HK-2 (cell line): ENCODE results near the gene PRR35.

Experiments
- DNase-seq: peaks from one replicate; pipeline ENCODE4 v3.0.0-alpha.2; 2018; ENCODE audit not compliant: unreplicated experiment

Gene PRR35

DNA sequence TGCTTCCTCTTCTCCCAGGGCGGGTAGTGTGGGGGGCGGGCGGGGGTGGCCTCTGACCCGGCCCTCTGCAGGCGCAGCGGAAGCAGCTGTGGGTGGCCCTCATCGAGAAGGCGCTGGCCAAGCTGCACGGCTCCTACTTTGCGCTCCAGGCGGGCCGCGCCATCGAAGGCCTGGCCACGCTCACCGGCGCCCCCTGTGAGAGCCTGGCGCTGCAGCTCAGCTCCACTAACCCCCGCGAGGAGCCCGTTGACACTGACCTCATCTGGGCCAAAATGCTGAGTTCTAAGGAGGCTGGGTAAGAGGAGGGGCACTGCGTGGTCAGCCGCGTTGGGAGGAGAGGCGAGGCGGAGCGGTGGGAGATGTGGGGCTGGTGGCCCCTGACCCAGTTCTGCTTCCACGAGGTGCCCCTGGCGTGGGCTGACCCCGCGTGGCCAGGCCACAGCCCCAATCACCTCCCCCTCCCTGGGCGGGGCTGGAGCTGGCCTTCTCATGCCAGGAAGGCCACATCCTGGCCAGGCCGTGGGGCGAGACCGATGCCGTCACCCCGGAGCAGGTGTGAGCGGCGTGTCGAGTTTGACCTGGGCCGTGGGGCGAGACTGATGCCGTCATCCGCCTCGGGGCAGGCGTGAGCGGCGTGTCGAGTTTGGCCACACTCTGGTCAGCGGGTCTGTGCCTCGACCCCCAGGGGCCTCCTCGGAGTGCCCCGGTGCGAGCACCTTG is 10.5 kb upstream of the PRR35 start:
- no peak for DNase-seq

GRCh38 chr16:551210-551609 is 9.0 kb upstream of the PRR35 start:
- DNase-seq = no peak

DNA sequence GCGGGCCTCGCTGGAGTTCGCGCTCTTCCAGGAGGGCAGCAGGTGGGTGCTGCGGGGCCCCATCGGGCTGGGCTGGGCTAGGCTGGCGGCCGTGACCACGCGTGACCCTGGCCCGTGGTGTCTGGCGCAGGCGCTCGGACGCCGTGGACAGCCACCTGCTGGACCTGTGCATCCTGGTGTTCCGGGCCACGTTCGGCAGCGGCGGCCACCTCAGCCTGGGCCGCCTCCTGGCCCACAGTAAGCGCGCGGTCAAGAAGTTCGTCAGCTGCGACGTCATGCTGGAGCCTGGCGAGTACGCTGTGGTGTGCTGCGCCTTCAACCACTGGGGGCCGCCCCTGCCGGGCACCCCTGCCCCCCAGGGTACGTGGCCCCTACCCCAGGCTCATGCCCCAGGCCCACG is 8.0 kb upstream of the PRR35 start:
- DNase-seq = no peak

DNA sequence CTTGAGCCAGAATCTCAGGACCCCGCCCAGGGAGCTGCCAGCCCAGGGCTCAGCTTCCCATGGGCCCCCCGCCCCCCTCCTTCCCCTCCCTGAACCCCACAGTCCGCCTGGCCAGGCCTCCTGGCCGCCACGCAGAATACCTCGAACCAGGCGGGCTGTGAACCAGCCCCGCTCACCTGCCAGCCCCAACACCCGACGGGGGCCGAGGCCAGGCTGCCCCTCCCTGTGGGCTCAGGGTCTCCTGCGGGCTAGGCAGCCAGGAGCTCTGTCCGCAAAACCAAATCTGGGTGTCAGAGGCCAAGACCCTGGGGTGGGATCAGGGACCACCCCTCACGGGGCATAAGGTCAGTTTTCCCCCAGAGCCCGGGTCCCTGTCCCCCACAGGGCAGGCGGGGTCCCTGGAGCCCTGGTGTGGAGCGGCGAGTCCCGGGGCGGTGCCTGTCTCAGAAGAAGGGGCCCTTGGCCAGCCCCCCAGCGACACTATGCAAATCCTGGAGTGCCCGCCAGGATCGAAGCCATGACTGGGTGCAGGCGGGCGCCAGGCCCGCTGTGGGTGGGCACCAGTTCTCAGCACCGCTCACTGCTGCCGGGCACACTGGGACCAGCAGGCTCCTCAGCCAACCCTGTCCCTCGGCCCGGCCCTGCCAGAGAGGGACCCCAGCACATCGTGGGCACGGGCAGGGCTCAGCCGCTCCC is 6.4 kb upstream of the PRR35 start:
- DNase-seq = no peak

- DNase-seq = no peak
Measured at GRCh38 chr16:554297-554621, 5.9 kb upstream of the PRR35 start.

DNA sequence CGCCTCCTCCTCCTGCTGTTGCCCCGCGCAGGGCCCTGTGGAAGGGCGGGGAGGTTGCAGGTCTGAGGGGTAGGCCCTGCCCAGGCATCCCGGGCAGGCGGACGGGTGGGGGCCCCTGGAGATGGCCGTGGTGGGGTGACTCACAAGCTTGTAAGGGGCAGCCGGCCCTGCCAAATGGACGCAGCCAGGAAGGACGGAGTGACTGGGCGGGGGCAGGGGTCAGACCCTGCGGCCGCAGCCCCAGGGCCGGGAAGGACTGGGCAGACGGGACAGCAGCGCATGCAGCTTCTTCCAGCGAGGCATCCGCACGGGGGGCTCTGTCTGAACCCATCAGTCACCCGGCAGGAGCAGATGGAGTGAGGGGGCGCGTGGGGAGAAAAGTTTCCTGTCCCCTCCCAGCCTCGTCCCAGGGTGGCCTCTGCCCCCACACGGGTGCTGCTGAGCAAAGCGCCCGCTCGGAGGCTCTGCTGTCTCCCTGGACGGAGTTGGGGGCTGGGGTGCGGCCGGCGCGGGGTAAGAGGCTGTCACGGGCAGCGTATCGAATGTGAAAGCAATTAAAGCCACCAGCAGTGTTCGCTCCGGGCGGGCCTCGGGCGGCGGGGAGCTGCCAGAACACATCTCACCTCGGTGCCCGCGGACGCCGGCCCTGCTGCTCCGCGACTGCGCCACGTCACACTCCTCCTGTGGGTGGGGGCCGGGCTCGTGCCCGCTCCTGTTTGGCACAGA is 5.4 kb upstream of the PRR35 start:
- DNase-seq = no peak

GRCh38 chr16:555528-556473 is 4.4 kb upstream of the PRR35 start:
- no peak for DNase-seq

DNA sequence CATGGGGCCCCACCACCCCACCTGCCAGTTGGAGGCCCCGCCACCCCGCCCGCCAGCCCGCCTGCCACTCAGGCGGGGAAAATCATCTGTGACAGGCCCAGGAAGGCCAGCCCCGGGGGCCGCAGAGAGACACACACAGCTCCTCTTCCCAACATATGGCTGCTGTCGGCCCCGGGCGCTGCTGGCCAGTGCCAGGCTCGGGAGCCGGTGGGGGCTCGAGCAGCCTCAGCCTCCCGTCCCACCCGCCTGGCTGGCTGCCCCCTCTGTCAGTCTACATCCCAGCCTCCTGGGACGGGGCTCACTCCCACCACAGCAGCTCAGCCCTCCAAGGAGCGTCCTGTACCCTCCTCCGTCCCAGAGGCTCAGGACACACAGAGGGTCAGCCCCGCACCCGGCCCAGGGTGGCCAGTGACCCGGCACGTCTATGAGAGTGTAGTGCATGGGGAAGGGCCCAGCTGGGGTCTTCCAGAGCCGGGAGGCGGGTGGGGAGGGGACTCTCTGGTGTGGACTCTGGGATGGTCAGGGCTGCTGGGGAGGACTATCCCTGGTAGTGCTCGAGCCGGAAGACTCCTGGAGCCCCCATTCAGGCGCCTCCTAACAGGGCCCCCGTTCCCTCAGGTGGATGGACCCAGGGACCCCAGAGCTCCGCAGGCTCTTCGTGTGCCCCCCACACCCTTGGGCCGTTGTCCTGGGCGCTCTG is 3.6 kb upstream of the PRR35 start:
- DNase-seq = no peak

- DNase-seq = no peak
Measured at GRCh38 chr16:557463-558297, 2.5 kb upstream of the PRR35 start.

- DNase-seq = no peak
Measured at GRCh38 chr16:558298-559020, 1.7 kb upstream of the PRR35 start.

GRCh38 chr16:559021-559380 is 1.2 kb upstream of the PRR35 start:
- no peak for DNase-seq

DNA sequence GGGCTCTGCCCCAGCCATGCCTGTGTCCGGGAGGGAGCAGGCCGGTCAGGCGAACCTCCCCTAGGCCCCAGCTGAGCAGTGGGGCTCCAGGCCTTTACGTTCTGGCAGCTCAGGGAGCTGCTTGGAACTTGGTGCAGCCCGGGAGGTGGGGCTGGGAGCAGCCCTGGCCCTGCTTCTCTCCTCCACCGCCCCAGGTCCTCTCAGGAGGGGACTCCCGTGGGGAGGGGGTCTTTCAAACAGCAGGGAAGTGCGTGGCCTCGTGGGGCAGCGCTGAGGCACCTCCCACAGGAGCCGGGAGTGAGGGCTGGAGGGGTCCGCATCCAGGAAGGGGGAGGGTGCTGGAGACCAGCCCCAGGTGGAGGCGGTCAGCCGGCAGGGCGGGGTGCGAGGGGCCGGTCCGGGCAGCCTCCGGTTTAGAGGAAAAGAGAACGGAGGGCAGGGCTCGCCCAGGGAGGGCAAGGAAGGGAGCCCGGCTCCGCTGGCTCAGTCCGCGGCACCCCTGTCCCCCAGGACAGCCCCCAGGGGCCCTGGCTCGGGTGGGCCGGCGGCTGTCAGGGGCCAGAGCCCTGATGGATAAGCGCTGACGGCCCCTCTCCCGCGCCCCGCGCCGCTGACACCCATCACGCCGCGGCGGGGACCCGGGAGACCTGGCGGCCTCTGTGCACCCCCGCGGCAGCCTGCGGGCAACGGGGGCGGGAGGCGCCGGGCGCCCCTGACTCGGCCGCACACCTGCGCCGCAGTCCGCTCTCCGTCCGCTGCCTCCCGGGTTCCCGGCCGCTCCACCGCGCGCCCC is 587 bp upstream of the PRR35 start:
- no peak for DNase-seq

DNA sequence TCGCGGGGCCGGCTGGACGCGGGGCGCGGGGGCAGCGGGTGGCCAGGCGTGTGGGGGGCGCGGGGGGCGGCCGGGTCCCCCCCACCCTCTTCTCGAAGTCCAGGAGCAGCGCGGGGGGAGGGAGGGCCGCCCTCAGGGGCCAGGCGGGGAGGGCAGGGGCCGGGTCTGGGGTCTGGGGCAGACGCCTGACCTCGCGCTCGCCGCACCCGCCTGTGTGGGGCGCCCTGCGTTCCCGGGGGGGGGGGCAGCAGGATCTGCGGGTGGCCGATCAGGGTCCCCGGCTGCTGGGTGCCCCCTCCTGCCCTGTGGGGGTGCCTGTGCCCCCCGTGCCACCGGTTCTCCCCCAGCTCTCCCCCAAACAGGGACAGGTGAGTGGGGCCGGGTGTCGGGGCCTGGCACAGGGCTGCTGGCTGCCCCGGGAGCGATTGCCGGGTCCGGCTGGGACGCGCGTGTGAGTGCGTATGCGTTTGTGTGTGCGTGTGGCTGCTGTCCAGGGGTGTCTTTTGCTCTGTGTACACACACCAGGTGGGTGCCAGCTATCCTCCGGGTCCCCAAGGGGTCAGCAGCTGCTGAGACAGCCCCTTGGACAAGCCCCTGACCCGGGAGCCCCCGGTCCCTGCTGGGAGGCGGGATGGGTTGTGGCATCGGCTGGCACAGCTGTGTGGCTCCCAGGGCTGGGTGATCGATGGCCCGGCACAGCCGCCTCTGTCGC is 663 bp downstream of the PRR35 start:
- no peak for DNase-seq

DNA sequence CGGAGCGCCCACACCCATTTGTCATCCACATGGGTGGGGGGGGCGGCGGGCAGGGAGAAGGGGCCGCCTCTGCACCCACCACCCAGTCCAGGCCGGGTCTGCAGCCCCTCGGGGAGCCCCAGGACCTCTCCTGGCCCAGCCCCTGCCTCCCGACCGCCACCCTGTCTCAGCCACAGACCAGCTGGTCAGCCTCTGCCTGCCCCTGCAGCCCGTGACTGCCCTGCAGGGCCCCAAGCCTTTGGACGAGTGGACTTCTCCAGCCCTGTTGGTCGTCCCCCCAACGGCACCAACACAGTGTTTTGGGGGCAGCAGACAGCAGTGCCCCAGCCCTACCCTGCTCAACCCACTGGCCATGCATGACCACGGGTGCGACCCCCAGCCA is 1.2 kb downstream of the PRR35 start:
- no peak for DNase-seq

DNA sequence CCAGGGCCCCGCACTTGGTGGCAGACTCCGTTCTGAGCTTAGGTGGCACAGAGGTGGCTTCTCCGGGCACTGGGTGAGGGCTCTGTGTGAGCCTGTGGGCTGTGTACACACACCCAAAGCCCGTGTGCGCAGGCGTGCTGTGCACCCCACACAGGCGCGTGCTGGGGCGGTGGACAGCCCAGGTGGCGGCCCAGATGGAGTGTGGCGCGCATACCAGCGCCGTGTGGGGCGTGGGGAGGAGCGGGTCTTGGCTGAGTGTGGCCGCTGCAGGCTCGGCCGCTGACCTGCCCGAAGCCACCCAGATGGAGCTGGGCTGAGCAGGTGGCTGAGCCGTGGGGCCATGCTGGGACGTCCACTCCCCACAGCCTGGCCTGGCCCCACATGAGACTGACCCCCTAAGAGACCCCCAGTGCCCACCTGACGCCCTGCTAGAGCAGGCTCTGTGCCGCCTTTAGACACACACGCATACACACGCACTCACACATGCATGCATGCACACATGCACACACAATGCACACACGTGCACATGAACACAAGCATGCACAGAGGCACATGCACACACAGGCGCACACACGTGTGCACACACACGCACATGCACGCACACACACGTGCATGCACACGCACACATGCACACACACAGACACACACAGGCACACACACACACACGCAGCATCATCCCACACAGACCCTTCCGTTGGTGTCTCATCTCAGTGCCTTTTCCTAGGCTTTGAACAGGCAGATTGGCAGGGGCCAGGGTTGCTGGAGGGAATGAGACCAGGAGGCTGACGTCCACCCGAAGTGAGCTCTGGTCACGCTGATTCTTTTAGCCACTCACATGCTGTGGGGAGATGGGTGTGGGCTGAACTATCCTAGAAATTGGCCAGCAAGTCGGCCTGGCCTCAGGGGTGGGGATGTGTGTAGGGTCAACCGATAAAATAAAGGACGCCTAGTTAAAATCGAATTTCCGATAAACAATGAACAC is 2.1 kb downstream of the PRR35 start:
- DNase-seq = no peak

DNA sequence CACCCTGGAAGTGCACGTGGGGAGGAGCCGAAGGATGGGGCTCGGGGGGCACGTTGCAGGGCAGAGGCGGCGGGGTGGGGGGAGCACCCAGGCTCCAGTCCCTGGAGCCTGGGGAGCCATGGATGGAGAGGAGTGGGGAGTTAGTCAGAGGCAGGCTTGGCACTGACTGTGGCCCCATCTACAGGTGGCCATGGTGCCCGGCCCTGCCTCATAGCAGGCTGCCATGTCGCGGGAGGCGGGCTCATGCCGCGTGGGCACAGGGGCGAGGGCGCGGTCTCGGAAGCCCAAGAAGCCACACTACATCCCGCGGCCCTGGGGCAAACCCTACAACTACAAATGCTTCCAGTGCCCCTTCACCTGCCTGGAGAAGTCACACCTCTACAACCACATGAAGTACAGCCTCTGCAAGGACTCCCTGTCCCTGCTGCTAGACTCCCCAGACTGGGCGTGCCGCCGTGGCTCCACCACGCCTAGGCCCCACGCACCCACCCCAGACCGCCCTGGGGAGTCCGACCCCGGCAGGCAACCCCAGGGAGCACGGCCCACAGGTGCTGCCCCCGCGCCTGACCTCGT is 3.0 kb downstream of the PRR35 start:
- DNase-seq = no peak
